Measurements from ENCODE around the gene SLC35A5.

DNA sequence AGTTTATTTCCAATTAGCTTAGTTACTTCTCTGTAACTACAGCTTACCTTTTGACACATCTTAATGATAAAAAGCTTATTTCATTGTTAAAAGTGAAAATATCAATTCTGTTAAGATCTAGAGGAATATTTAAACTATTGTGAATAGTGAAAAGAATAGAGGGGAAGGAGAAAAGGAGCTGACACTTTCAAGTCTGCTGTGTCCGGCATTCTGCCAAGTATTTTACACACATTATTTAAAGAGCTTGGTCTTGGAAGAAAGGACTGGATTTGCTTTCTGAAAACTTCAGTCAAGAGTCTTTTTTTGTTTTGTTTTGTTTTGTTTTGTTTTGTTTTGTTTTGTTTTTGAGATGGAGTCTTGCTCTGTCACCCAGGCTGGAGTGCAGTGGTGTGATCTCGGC, 44.3 kb downstream of the SLC35A5 start:
- no peak for TF ChIP-seq POLR2A (IDR thresholded peaks at IDR 0.05)
- TF ChIP-seq, protein P1, sequence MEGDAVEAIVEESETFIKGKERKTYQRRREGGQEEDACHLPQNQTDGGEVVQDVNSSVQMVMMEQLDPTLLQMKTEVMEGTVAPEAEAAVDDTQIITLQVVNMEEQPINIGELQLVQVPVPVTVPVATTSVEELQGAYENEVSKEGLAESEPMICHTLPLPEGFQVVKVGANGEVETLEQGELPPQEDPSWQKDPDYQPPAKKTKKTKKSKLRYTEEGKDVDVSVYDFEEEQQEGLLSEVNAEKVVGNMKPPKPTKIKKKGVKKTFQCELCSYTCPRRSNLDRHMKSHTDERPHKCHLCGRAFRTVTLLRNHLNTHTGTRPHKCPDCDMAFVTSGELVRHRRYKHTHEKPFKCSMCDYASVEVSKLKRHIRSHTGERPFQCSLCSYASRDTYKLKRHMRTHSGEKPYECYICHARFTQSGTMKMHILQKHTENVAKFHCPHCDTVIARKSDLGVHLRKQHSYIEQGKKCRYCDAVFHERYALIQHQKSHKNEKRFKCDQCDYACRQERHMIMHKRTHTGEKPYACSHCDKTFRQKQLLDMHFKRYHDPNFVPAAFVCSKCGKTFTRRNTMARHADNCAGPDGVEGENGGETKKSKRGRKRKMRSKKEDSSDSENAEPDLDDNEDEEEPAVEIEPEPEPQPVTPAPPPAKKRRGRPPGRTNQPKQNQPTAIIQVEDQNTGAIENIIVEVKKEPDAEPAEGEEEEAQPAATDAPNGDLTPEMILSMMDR (IDR thresholded peaks at IDR 0.05) = no peak
- TF ChIP-seq POLR2AphosphoS5 (IDR thresholded peaks at IDR 0.05) = no peak
- no peak for TF ChIP-seq EP300 (IDR thresholded peaks at IDR 0.05)

All from stomach (tissue), 4 donors.